ENCODE data around the gene PSMD4.

DNA sequence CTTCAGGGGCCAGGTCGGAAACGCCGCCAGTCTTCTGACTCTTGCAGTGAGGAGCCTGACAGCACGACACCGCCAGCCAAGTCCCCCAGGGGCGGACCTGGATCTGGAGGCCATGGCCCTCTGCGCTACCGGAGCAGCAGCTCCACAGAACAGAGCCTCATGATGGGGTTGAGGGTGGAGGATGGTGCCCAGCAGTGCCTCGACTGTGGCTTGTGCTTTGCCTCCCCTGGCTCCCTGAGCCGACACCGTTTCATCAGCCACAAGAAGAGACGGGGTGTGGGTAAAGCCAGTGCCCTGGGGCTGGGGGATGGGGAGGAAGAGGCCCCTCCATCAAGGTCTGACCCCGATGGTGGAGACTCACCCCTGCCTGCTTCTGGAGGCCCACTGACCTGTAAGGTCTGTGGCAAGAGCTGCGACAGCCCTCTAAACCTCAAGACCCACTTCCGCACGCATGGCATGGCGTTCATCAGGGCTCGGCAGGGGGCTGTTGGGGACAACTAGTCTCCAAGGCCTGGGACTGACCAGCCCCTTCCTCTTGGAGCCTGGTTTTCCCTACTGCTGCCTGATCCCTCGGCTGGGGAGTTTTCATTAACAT, 36.3 kb downstream of the PSMD4 start:
- TF ChIP-seq POLR2A (IDR thresholded peaks at IDR 0.05) (no peak), CTCF (IDR thresholded peaks at IDR 0.05) (no peak)

Measured in thyroid gland (tissue), 4 donors.